Measurements from ENCODE around the gene PARVB. TPM values are rescaled to one million over a fixed set of nuclear protein-coding genes. Genes with fewer than 3 reads are reported as not detected.

Gene PARVB
- total RNA-seq, 2 experiments from 2014 or later, result 39.4 to 41.0 TPM

DNA sequence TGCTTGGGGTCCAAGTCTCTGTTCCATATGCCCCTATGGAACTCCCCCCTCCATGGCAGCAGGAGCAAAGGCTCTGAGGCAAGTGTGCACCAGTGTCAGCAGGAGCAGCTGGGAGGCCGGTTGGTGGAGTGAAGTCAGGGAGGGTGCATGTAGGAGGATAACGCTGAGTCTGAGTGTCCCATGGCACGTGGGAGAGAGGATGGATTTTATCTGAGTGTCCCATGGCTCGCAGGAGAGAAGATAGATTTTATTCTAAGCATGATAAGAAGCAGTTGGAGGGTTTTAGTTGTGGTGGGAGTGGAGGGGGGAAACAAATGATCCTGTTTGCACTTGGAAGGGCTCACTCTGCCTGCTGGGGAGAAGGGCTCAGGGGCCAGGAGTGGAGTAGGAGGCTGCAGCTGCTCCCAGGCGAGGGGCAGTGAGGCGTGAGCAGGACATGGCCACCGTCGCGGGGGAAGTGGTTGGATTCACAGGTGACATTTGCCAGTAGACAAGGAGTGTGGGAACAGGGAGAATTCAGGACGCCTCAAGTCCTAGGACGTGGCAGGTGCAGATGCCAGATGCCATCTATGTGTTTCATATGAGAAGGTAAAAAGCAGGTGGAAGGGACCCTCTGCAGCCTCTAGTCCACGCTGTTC is 123.0 kb downstream of the PARVB start:
- Mint-ChIP-seq H3K4me3 (no peak overlapping the region), H3K36me3 (ENCODE audit: low read depth) (peaks cover 2% of the 10 kb centered on the region), H3K27ac (no peak overlapping the region), H3K27me3 (ENCODE audit: low read depth) (no peaks in the 10 kb centered on the region), H3K9me3 (ENCODE audit: insufficient read depth) (no peaks in the 10 kb centered on the region), H3K4me1 (ENCODE audit: low read depth) (no peaks in the 10 kb centered on the region)
- POLR2A ChIA-PET, result no interaction called here
- ATAC-seq, result no peak
- CTCF ChIA-PET, result no interaction called here
- DNase-seq, result no peak

DNA sequence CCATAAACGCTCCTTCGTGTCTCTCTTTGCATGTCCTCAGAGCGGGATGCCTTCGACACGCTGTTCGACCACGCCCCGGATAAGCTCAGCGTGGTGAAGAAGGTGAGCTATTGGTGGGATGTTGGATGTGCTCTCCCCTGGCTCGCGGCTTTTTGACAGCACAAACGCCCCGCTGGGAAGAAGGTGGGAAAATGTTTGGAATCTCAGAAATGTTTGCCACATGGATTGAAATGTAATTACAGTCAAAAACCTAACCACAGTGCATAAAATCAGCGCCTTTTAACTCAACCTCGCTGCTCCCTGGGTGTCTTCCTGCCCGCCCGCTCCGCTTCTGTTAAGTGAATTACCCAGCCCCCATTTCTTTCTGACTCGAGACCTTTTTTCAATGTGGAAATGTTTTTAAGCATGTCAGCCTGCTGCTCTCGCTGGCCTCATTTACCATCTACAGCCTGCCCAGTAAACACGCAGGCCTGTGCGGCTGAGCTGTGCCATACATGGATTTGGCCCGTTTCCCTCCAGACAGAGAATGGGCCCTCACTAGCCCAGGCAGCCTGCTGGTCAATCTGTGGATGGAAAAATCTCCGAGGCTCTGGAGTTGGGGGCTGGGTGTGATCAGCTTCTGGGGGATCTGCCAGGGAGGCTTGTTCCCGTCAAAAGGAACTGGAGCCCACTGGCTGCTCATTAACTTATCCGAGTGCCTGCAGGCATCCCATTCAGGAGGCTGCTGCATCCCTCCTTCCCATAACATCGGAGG is 123.9 kb downstream of the PARVB start:
- Mint-ChIP-seq H3K27ac (no peak overlapping the region), H3K4me1 (ENCODE audit: low read depth) (no peaks in the 10 kb centered on the region), H3K4me3 (no peak overlapping the region), H3K9me3 (ENCODE audit: insufficient read depth) (no peaks in the 10 kb centered on the region), H3K27me3 (ENCODE audit: low read depth) (no peaks in the 10 kb centered on the region), H3K36me3 (ENCODE audit: low read depth) (peaks cover 6% of the 10 kb centered on the region)
- ChIA-PET CTCF (no interaction called here), POLR2A (no interaction called here)
- DNase-seq, result no peak
- ATAC-seq, result no peak

DNA sequence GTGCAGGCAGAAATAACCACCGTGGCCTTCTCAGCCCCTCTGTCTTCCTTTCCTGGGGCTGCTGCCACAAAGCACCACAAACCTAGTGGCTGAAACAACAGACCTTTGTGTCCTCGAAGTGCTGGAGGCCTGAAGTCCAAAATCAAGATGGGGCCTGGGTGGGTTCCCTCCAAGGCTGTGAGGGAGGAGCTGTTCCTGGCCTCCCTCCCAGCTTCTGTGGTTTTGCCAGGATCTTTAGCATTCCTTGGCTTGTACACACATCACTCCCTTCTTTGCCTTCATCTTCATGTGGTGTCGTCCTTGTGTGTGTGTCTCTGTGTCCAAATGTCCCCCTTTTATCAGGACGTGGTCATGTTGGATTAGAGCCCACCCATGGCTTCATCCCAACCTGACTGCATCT is 127.6 kb downstream of the PARVB start:
- H3K27ac Mint-ChIP-seq, result no peak overlapping the region
- no peak overlapping the region for H3K4me3 Mint-ChIP-seq
- no peak for DNase-seq
- H3K36me3 Mint-ChIP-seq (ENCODE audit: low read depth), result peaks cover 6% of the 10 kb centered on the region
- H3K27me3 Mint-ChIP-seq (ENCODE audit: low read depth), result peaks cover under 1% of the 10 kb centered on the region
- H3K4me1 Mint-ChIP-seq (ENCODE audit: low read depth), result no peaks in the 10 kb centered on the region
- ChIA-PET POLR2A (no interaction called here), CTCF (no interaction called here)
- no peak for ATAC-seq
- no peaks in the 10 kb centered on the region for H3K9me3 Mint-ChIP-seq (ENCODE audit: insufficient read depth)

DNA sequence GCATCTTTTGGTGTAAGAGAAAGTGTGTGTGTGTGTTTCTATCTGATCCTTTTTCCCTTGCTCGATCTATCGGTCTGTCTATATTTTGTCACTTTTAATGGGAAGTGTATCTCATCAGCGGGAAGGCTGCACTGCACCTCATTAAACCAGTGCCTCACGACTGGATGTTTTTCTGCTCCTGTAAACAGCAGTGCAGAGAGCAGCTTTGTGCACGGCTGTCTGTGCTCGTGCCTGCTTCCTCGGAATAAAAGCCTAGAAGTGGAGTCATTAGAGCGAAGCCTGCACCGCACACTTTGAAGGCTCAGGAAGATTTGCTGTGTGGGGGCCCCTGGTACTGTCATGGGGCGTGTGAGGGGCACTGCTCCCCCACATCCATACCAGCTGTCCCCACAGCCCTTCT is 129.6 kb downstream of the PARVB start:
- H3K4me3 Mint-ChIP-seq, result no peak overlapping the region
- H3K27ac Mint-ChIP-seq, result no peak overlapping the region
- DNase-seq, result no peak
- no peak for ATAC-seq
- no peaks in the 10 kb centered on the region for H3K4me1 Mint-ChIP-seq (ENCODE audit: low read depth)
- peaks cover 6% of the 10 kb centered on the region for H3K36me3 Mint-ChIP-seq (ENCODE audit: low read depth)
- POLR2A ChIA-PET, result no interaction called here
- H3K27me3 Mint-ChIP-seq (ENCODE audit: low read depth), result peaks cover 2% of the 10 kb centered on the region
- no peaks in the 10 kb centered on the region for H3K9me3 Mint-ChIP-seq (ENCODE audit: insufficient read depth)
- CTCF ChIA-PET, result no interaction called here

DNA sequence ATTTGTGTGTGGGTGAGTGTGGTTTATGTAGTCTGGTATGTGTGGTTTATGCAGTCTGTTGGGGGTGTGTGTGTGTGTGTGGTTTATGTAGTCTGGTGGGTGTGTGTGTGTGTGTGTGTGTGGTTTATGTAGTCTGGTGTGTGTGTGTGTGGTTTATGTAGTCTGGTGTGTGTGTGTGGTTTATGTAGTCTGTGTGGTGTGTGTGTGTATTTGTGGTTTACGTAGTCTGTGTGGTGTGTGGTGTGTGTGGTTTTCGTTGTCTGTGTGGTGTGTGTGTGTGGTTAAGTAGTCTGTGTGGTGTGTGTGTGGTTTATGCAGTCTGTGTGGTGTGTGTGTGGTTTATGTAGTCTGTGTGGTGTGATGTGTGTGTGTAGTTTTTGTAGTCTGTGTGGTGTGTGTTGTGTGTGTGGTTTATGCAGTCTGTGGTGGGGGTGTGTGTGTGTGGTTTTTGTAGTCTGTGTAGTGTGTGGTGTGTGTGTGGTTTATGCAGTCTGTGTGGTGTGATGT is 130.4 kb downstream of the PARVB start:
- CTCF ChIA-PET, result no interaction called here
- Mint-ChIP-seq H3K9me3 (ENCODE audit: insufficient read depth) (no peaks in the 10 kb centered on the region), H3K27me3 (ENCODE audit: low read depth) (peaks cover 2% of the 10 kb centered on the region), H3K4me3 (no peak overlapping the region), H3K4me1 (ENCODE audit: low read depth) (no peaks in the 10 kb centered on the region), H3K27ac (no peak overlapping the region), H3K36me3 (ENCODE audit: low read depth) (peaks cover 6% of the 10 kb centered on the region)
- POLR2A ChIA-PET, result no interaction called here
- ATAC-seq (no peak), DNase-seq (peak; percentile 23)

DNA sequence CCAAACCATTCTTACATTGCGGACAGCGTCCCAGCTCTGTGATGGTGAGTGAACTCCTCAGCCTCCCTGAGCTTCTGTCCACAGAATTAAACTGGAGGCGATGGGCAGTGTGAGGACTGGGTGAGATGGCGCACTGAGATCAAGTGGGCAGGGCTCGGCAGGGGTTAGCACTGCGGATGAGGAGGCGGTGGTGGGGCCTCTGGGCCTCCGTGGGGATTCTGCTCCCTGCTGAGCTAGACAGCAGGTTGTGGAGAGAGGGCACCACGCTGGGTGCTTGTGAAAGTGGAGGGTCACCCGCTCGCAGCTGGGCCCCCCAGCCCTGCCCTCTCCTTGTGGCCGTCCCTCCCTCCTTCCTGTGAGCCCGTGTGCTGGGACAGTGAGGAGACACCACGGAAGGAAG is 131.0 kb downstream of the PARVB start:
- ATAC-seq (peak; percentile 27), DNase-seq (no peak)
- Mint-ChIP-seq H3K27me3 (ENCODE audit: low read depth) (peaks cover 2% of the 10 kb centered on the region), H3K4me3 (no peak overlapping the region), H3K36me3 (ENCODE audit: low read depth) (peaks cover 6% of the 10 kb centered on the region), H3K27ac (no peak overlapping the region), H3K4me1 (ENCODE audit: low read depth) (no peaks in the 10 kb centered on the region), H3K9me3 (ENCODE audit: insufficient read depth) (no peaks in the 10 kb centered on the region)
- CTCF ChIA-PET, result no interaction called here
- POLR2A ChIA-PET, result interaction anchor here (0.6 kb wide), 1 partner anchor 20 kb away, joined by 3 read pairs; no protein-coding TSS in a partner anchor

DNA sequence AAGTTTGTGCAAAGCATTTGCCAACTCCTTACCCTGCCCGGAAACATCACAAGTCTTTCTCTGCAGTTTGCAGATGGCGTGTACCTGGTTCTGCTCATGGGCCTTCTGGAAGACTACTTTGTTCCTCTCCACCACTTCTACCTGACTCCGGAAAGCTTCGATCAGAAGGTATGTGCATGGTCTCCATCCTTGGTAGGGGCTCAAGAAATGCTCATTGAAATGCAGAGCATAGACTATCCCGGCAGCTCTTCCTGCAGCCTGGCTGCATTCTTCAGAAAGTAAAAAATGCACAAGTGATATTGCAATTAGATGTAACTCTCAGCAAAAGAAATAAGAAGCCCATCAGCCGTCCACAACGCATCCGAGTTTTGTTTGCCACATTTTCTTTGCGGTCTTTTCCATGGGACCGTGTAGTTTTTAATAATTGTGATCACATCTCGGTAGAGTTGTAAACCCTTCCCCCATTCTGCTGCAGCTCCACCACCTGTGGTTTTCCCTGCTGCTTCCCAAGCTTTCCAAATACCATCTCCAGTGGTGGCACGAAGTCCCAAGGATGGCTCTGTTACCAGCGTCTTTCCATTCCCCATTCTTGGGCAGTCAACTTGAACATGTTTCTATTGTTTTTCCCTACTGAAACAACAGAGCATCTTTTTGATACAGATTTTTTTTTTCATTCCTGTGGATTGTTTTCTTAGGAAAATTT is 134.0 kb downstream of the PARVB start:
- Mint-ChIP-seq H3K27ac (no peak overlapping the region), H3K27me3 (ENCODE audit: low read depth) (peaks cover 2% of the 10 kb centered on the region), H3K4me3 (no peak overlapping the region), H3K9me3 (ENCODE audit: insufficient read depth) (no peaks in the 10 kb centered on the region), H3K36me3 (ENCODE audit: low read depth) (no peaks in the 10 kb centered on the region), H3K4me1 (ENCODE audit: low read depth) (no peaks in the 10 kb centered on the region)
- no peak for DNase-seq
- CTCF ChIA-PET, result no interaction called here
- POLR2A ChIA-PET, result no interaction called here
- no peak for ATAC-seq

DNA sequence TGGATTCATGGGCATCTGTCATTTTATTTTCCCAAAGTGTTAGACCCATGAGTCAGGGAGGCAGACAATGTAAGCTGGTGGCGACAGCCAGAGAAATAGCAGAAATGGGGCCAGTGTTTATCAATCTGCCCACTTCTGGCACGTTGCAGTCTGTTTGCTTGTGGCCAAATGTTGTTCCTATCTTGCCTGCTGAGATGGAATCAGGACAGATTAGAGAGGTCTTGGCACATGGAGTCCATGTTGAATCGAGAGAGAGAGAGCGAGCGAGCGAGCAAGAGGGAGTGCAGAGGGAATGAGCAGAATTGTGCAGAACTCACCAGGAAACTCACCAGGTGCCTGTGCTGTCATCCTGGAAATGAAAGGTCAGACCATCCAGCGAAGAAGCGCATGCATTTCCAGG is 134.7 kb downstream of the PARVB start:
- Mint-ChIP-seq H3K27ac (no peak overlapping the region), H3K36me3 (ENCODE audit: low read depth) (no peaks in the 10 kb centered on the region), H3K4me3 (no peak overlapping the region), H3K4me1 (ENCODE audit: low read depth) (no peaks in the 10 kb centered on the region), H3K27me3 (ENCODE audit: low read depth) (peaks cover 2% of the 10 kb centered on the region), H3K9me3 (ENCODE audit: insufficient read depth) (no peaks in the 10 kb centered on the region)
- no peak for ATAC-seq
- DNase-seq, result no peak
- ChIA-PET CTCF (no interaction called here), POLR2A (no interaction called here)

DNA sequence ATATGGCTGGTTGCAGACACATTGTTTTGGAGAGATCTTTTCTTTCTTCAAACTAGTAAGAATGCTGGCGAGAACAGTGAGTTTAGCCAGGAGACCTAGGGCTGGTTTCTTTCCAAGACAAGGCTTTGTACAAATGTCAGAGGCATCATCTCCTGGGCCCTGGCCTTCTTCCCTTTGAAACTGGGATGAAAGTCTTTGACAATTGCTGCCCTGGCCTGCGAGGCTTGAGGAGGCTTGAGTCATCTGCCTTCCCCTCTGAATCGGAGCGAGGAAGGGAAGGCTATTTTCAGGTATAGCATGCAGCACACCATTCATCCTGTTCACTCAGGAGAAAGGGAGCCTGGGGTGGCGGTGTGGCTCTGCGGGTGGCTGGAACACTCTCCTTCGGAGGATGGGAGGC is 135.1 kb downstream of the PARVB start:
- ATAC-seq, result no peak
- H3K27me3 Mint-ChIP-seq (ENCODE audit: low read depth), result peaks cover 2% of the 10 kb centered on the region
- H3K27ac Mint-ChIP-seq, result no peak overlapping the region

DNA sequence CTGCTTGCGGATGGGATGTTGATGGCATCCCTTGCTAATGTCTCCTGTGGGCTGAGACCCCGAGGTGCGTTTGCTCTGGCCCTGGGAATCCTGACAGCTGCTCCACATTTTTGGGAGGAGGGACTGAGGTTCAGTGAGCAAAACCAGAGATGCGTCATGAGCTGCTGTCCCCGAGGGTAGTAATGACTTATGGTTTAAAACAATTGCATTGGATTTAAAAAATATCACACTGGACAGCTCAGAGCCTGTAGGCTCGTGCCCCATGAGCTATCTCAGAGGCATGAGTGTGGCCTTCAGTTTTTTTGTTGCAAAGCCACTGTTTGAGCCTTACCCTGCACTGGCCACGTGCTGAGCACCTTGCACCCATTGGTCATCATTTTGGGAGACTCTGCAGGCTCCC is 135.7 kb downstream of the PARVB start:
- POLR2A ChIA-PET, result no interaction called here
- H3K27me3 Mint-ChIP-seq (ENCODE audit: low read depth), result peaks cover 2% of the 10 kb centered on the region
- CTCF ChIA-PET, result no interaction called here
- no peak overlapping the region for H3K27ac Mint-ChIP-seq
- H3K4me3 Mint-ChIP-seq, result no peak overlapping the region
- H3K9me3 Mint-ChIP-seq (ENCODE audit: insufficient read depth), result no peaks in the 10 kb centered on the region
- no peaks in the 10 kb centered on the region for H3K36me3 Mint-ChIP-seq (ENCODE audit: low read depth)
- H3K4me1 Mint-ChIP-seq (ENCODE audit: low read depth), result no peaks in the 10 kb centered on the region
- ATAC-seq (no peak), DNase-seq (no peak)

More for the DNA sequence above, 135.1 kb downstream of the PARVB start:
- ChIA-PET CTCF (no interaction called here), POLR2A (no interaction called here)
- no peak overlapping the region for H3K4me3 Mint-ChIP-seq
- no peaks in the 10 kb centered on the region for H3K9me3 Mint-ChIP-seq (ENCODE audit: insufficient read depth)
- no peaks in the 10 kb centered on the region for H3K36me3 Mint-ChIP-seq (ENCODE audit: low read depth)
- no peaks in the 10 kb centered on the region for H3K4me1 Mint-ChIP-seq (ENCODE audit: low read depth)
- DNase-seq, result no peak

DNA sequence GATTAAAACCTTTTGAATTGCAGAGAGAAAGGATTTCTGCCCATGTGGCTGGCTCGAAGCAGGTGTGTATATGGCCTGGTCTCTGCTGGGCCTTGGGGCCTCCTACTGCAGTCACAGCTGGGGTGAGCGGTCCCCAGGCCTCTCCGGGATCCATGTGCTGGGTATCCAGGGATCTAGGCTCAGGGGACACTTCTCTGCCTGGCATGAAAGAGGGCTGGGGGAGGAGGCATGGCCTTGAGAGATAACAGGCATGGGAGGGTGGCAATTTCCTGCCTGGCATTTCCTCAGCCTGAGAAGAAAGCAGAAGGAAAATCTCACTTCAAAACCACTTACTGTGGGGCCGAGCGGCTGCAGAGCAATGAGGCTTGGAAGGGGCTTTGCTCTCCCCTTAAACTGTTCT is 136.3 kb downstream of the PARVB start:
- no peak overlapping the region for H3K27ac Mint-ChIP-seq
- CTCF ChIA-PET, result no interaction called here

DNA sequence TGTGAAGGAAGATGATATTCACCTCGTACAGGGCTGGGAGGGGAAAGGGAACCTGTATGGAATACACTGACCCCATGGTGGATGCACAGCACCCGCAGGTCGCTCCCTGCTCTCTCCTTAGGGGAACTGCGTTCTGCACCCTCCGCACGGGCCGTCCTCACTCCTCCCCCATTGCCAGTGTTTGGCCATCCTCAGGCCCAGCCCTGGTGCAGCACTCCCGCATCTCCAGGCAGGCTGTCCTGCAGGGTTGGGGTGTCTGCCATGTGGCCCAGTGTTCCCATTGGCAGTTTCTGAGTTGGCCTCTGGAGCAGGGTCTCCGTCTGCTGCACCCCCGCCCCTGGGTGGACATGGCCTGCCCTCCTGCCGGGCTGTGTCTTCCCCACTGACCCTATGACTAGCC is 137.6 kb downstream of the PARVB start:
- Mint-ChIP-seq H3K27ac (no peak overlapping the region), H3K4me1 (ENCODE audit: low read depth) (no peaks in the 10 kb centered on the region), H3K36me3 (ENCODE audit: low read depth) (no peaks in the 10 kb centered on the region), H3K9me3 (ENCODE audit: insufficient read depth) (no peaks in the 10 kb centered on the region), H3K4me3 (no peak overlapping the region), H3K27me3 (ENCODE audit: low read depth) (peaks cover 1% of the 10 kb centered on the region)
- POLR2A ChIA-PET, result no interaction called here
- ATAC-seq, result no peak
- no peak for DNase-seq
- CTCF ChIA-PET, result no interaction called here

More for the DNA sequence above, 136.3 kb downstream of the PARVB start:
- H3K36me3 Mint-ChIP-seq (ENCODE audit: low read depth), result no peaks in the 10 kb centered on the region
- H3K9me3 Mint-ChIP-seq (ENCODE audit: insufficient read depth), result no peaks in the 10 kb centered on the region
- DNase-seq (no peak), ATAC-seq (no peak)
- no peaks in the 10 kb centered on the region for H3K4me1 Mint-ChIP-seq (ENCODE audit: low read depth)
- POLR2A ChIA-PET, result no interaction called here
- H3K4me3 Mint-ChIP-seq, result no peak overlapping the region
- H3K27me3 Mint-ChIP-seq (ENCODE audit: low read depth), result peaks cover 2% of the 10 kb centered on the region
